ENCODE data around the gene ZNF385C. TPM values are rescaled to one million over a fixed set of nuclear protein-coding genes. Genes with fewer than 3 reads are reported as not detected.

The ZNF385C gene
- total and polyA plus RNA-seq, 2 donors (not counting 1 experiment from before 2014, with no cell fraction given), result 0.33 to 1.1 TPM

- WGBS (ENCODE audit: insufficient coverage), result 0% methylated on average over 8 of the region's 10 CpGs
- Mint-ChIP-seq H3K4me3 (peak within 1 kb of the TSS; percentile 88), H3K27ac (peak within 1 kb of the TSS; percentile 97), H3K4me1 (peaks cover 57% of the 10 kb centered on the region), H3K9me3 (ENCODE audit: insufficient read depth) (no peaks in the 10 kb centered on the region), H3K27me3 (no peaks in the 10 kb centered on the region)
- Histone ChIP-seq H4K20me1 (ENCODE audit: control insufficient read depth, insufficient read depth, low read length, poor library complexity, severe bottlenecking) (no peaks in the 10 kb centered on the region), H2AFZ (ENCODE audit: insufficient read depth, low read depth, low read length, poor library complexity, severe bottlenecking) (peak within 1 kb of the TSS; percentile 73), H3K4me3 (ENCODE audit: control extremely low read depth in 1 of 5, extremely low read depth in 1 of 5, insufficient read depth in 1 of 5, low read depth in 2 of 5, low read length in 4 of 5) (peak within 1 kb of the TSS; percentile 26 to 77 (median 53)), H3K4me2 (replicated peaks; ENCODE audit: low read depth, low read length, poor library complexity, severe bottlenecking) (peak within 1 kb of the TSS; percentile 92), H3K27ac (ENCODE audit: low read length in 2 of 2) (peak within 1 kb of the TSS; percentile 85 to 88), H3K4me1 (ENCODE audit: control insufficient read depth in 2 of 2, insufficient read depth in 2 of 2, low read length in 2 of 2) (peaks cover 38 to 54% of the 10 kb centered on the region in 2 donors), H3K79me2 (ENCODE audit: control insufficient read depth, insufficient read depth, low read length) (peaks cover 14% of the 10 kb centered on the region), H3K36me3 (replicated peaks in 1 of 2; ENCODE audit: control extremely low read depth in 1 of 2, control insufficient read depth in 1 of 2, extremely low read depth in 1 of 2, insufficient read depth in 2 of 2, low read length in 1 of 2) (peaks cover 0 to 35% of the 10 kb centered on the region in 2 experiments), H3K9ac (ENCODE audit: low read length) (peak within 1 kb of the TSS; percentile 81), H3K27me3 (replicated peaks in 1 of 4; ENCODE audit: control extremely low read depth in 1 of 4, control insufficient read depth in 3 of 4, insufficient read depth in 4 of 4, low read length in 3 of 4) (no peaks in the 10 kb centered on the region), H3K9me3 (ENCODE audit: control extremely low read depth in 1 of 3, control insufficient read depth in 2 of 3, insufficient read depth in 1 of 3, low read length in 2 of 3) (peaks cover 0 to 4% (median 0%) of the 10 kb centered on the region in 3 donors)
- peak; percentile 71 for ATAC-seq (ENCODE audit: low read depth)
- ChIA-PET POLR2A (interaction anchor here (0.6 to 1.9 kb wide), 10 partner anchors 8 to 253 kb away, joined by 3 to 25 read pairs (median 4); partner anchors contain the start of genes CNP, DNAJC7 and KAT2A), CTCF (interaction anchor here (0.6 to 6.9 kb wide), 15 partner anchors 12 to 435 kb away, joined by 3 to 115 read pairs (median 4); partner anchors contain the start of genes CNP, DNAJC7 and NKIRAS2)
- TF ChIP-seq CTCF (IDR thresholded peaks at IDR 0.05) (no peak), EZH2 (IDR thresholded peaks at IDR 0.05; ENCODE audit: borderline replicate concordance, insufficient read depth, low read depth, low read length, poor library complexity, severe bottlenecking) (no peak)
- intact Hi-C loops (cut with micrococcal nuclease), result loop anchor here (1.0 to 10.0 kb wide), 5 partner anchors 43 to 272 kb away; partner anchors contain the start of genes KCNH4, ODAD4 and STAT3
- peak; percentile 91 for DNase-seq
Measured at GRCh38 chr17:42112552-42113176, 14.4 kb upstream of the ZNF385C start, which contains the start of gene DHX58. DHX58 (minus strand) TSS chr17:42112714; CDS start chr17:42111892, 822 bp downstream.

Measured in B cell (primary cell).